Right cardiac atrium (tissue), 5 donors: ENCODE data around the gene AARS1. TPM values are rescaled to one million over a fixed set of nuclear protein-coding genes. Genes with fewer than 3 reads are reported as not detected.
"Not testable (repeated sequence)": the region's sequence is repeated elsewhere in the genome, so short reads cannot be mapped to it uniquely, and the experiment has no call there.

Experiments
- ATAC-seq, 2 donors: fragments of 200-7000 bp; cut with Tn5 transposase; one replicate each; pipeline versions ENCODE4 v1.8.0 to v1.9.1; 2020; ENCODE audit warnings: moderate library complexity in 2 of 2, mild to moderate bottlenecking in 1 of 2
- DNase-seq, 3 donors: peaks; one replicate each; pipeline ENCODE4 v3.0.0-alpha.2; 2020
- H3K27ac ChIP-seq: one replicate; pipeline ENCODE4 v1.5.1; 2013; ENCODE audit warnings: mild to moderate bottlenecking, low read length, control low read depth, moderate library complexity
- H3K27me3 ChIP-seq: one replicate; pipeline ENCODE4 v1.6.1; 2013; ENCODE audit not compliant: control insufficient read depth, insufficient read depth
- H3K4me1 ChIP-seq: one replicate; pipeline ENCODE4 v1.6.1; 2013; ENCODE audit warnings: low read length; ENCODE audit not compliant: control insufficient read depth, insufficient read depth
- H3K4me3 ChIP-seq: one replicate; pipeline ENCODE4 v1.5.1; 2013; ENCODE audit warnings: low read length, control low read depth
- H3K9me3 ChIP-seq: one replicate; pipeline ENCODE4 v1.6.1; 2013; ENCODE audit warnings: low read length; ENCODE audit not compliant: control insufficient read depth
- WGBS: extraction: QIAGEN DNeasy Blood & Tissue Kit; methylation state at CpG from one replicate; pipeline ENCODE4 v1.1.7; 2013; 5-methylcytosine and 5-hydroxymethylcytosine counted together
- intact Hi-C, 4 donors: fragments of 100-400 bp; cut with DNase I; formaldehyde crosslinking; loops; one replicate each; pipeline versions ENCODE4 v1.11.0 to v1.14.0; 2022 to 2023
- polyA plus RNA-seq: library from polyadenylated mRNA; stranded (reverse); fragments of 200-250 nt; gene quantifications from one replicate; pipeline ENCODE4 v1.2.3, GENCODE V29; 2013
- total RNA-seq, 4 donors: library from RNA; stranded (reverse); fragmentation: NEBNext Ultra II Directional; extraction: Animal tissue kit (Norgen Biotek cat#: 25700); gene quantifications; one replicate each; pipeline ENCODE4 v1.2.1, GENCODE V29; 2021
- donor health status: healthy with polysubstance abuse.
- donor health status: DM: no; HTN: yes; CAD: no.
- donor health status: DM: no; HTN: no; CAD: no.
- donor health status: DM: no; HTN: yes; CAD: no; lungs with severe emphysema.
- donor health status: DM: yes; HTN: yes; CAD: no.

AARS1 gene
- total and polyA plus RNA-seq, 5 donors = 35.5 to 73.7 (median 64.8) TPM

DNA sequence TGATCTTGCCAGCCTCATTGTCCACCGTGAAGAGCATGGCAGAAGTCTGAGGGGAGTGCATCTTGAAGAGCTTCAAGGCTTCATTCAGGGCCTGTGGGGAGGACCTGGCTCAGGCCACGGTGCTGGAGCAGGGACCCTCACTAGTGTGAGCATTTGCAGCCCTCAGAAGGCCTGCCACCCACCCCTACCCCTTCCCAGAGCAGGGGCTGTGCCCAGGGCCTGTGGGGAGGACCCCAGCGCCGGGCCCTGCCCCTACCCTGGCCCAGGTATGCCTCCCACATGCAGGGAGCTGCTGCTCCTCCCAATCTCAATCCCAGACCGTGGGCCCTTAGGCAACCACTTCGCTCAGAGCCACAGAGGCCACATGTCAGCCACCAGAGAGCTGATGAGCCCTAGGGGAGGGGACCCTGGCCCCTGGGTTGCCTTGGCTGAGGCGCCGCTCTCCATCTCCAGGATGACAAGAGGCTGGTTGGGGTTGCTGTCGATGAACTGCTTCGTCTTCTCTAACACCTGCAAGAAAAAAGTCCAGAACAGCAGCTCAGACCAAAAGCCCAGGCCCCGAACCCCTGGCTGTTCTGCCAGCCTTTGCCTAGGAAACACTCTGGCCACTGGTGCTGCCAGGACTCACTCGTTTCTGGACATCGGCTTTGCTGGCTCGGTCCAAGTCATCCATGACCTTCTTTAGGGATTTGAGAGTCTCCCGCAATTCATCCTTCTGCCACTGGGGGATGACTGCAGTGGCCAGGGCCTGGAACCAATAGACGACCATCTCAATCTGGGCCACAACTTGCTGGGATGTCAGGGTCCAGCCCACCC, 35.8 kb downstream of the AARS1 start:
- no peak overlapping the region for H3K4me3 ChIP-seq
- no peaks in the 10 kb centered on the region for H3K9me3 ChIP-seq
- WGBS = 78% methylated on average over 16 of the region's 16 CpGs
- ATAC-seq = no peak
- no peak for DNase-seq
- H3K27me3 ChIP-seq = no peaks in the 10 kb centered on the region
- no peaks in the 10 kb centered on the region for H3K4me1 ChIP-seq
- intact Hi-C loops = no loop called here
- H3K27ac ChIP-seq = no peak overlapping the region

GRCh38 chr16:70252355-70252988, 36.8 kb downstream of the AARS1 start:
- DNase-seq (peak in 1 of 3 donors; percentile 62), ATAC-seq (peak in 1 of 2 donors; percentile 2)
- H3K9me3 ChIP-seq = no peaks in the 10 kb centered on the region
- H3K4me3 ChIP-seq = no peak overlapping the region
- H3K27me3 ChIP-seq = no peaks in the 10 kb centered on the region
- intact Hi-C loops = no loop called here
- H3K27ac ChIP-seq = no peak overlapping the region
- 77% methylated on average over 21 of the region's 21 CpGs for WGBS
- no peaks in the 10 kb centered on the region for H3K4me1 ChIP-seq

DNA sequence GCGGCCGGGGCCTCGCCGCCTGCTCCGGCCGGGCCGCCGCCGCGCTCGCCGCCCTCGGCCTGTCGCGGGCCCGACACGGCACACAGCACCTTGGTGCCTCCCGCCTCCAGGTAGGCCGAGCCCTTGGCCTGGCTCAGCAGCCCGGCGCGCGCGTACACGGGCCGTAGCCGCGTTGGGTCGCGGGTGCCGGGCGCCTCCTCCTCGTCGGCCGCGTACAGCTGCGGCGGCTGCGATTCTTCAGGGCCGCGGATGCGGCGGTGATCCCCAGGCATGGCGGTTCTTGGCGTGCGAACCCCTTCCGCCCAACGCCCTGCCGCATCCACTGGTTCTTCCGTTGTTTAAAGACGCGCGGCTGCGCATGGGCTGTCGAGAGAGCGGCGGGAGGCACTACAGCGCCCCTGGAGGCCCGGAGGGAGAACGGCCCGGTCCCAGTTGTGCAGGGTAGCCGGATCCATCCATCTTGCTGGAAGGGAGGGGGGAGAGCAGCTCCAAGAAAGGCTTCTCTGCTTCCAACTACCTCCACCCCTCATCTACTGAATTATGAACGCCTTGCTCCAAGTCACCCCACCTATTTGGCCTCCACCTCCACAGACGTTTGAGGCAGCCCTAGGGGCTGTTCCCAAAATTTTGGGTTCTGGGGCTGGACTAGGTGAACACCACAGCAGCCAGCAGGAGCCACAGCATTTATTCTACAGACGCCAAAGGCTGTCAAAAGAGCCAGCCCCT, 37.5 kb downstream of the AARS1 start, which contains the start of gene EXOSC6:
EXOSC6 (minus strand) TSS at position 312 of the 726 bp plus-strand sequence; CDS start at position 272, 40 bp downstream.
- intact Hi-C loops = no loop called here
- WGBS = 2% methylated on average over 65 of the region's 65 CpGs
- DNase-seq = peak; percentile 93 to 97 (median 96)
- peak within 1 kb of the TSS; percentile 89 for H3K27ac ChIP-seq
- no peaks in the 10 kb centered on the region for H3K27me3 ChIP-seq
- peak within 1 kb of the TSS; percentile 84 for H3K4me3 ChIP-seq
- H3K9me3 ChIP-seq = no peaks in the 10 kb centered on the region
- H3K4me1 ChIP-seq = no peaks in the 10 kb centered on the region
- ATAC-seq = peak; percentile 96 to 97

DNA sequence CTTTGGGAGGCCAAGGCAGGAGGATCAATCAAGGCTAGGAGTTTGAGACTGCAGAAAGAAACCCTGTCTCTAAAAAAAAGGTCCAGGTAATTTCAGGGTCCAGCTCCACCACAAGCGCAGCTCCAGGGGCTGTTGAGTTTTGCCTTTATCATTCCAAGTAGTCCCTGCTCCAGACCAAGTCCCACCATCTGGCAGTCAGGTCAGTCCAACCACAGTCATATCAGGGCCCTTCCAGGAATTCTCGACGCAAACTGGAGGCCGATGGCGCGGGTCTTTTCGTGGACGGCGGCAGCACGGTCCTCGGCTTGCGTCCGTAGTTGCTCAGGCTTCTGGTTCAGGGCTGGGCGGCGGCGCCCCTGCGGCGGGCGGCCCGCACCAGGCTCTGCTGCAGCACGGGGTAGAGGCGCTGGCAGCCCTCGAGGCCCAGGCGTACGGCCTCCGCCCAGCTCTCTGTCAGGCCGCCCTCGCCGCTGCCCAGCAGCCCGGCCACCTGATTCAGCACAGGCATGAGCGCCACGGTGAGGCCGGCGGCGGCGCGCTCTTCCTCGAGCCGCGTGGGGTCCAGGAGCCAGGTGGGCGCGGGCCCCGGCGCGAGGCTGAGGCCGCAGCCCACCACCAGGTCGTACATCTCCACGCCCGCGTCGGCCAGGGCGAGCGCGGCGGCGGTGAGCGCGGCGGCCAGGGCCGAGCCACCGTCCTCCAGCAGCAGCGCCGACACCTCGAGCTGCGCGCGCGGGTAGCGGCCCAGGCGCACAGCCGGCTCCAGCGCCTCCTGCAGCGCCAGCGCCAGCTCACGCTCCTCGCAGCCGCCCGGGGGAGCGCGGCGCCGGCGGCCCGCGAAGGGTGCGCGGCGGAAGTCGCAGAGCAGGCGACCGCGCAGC, 38.3 kb downstream of the AARS1 start:
- Histone ChIP-seq H3K9me3 (no peaks in the 10 kb centered on the region), H3K27ac (peak overlapping the region; percentile 89), H3K27me3 (no peaks in the 10 kb centered on the region), H3K4me3 (peak overlapping the region; percentile 84), H3K4me1 (no peaks in the 10 kb centered on the region)
- intact Hi-C loops = no loop called here
- WGBS = under 1% methylated on average over 92 of the region's 92 CpGs
- DNase-seq (peak; percentile 50 to 72 (median 68)), ATAC-seq (peak; percentile 41 to 60)

GRCh38 chr16:70249697-70250096, 39.6 kb downstream of the AARS1 start:
- ATAC-seq, H3K4me3 ChIP-seq: not testable (repeated sequence)

GRCh38 chr16:70238773-70239172, 50.5 kb downstream of the AARS1 start:
- DNase-seq, H3K27ac ChIP-seq, H3K4me1 ChIP-seq, ATAC-seq, H3K27me3 ChIP-seq, intact Hi-C loops, H3K4me3 ChIP-seq, H3K9me3 ChIP-seq: not testable (repeated sequence)

More at GRCh38 chr16:70249697-70250096, 39.6 kb downstream of the AARS1 start:
- WGBS = 92% methylated on average over 4 of the region's 4 CpGs
- H3K4me1 ChIP-seq, DNase-seq, H3K27me3 ChIP-seq, intact Hi-C loops, H3K9me3 ChIP-seq, H3K27ac ChIP-seq: not testable (repeated sequence)

DNA sequence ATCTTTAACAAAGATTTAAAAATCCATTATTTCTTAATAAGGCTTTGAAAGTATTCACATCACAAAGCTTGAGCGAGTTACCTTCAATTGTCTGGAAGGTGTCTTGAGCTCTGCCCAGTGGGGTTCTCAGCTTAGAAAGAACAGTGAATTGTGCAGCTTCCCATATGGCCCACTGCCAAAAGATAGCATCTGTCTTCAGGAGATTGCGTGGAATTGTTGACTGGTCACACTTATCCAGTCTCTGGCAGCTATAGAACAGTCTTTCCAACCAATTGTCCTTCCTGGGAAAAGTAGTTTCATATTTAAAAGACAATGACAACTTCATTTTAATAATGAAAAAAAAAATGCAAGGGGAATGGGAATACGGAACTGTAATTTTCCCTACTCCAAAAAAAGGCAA, 57.5 kb downstream of the AARS1 start:
- 52% methylated on average over 2 of the region's 3 CpGs for WGBS
- H3K9me3 ChIP-seq, H3K4me3 ChIP-seq, H3K4me1 ChIP-seq, H3K27ac ChIP-seq, ATAC-seq, H3K27me3 ChIP-seq, intact Hi-C loops, DNase-seq: not testable (repeated sequence)

GRCh38 chr16:70226024-70226423, 63.3 kb downstream of the AARS1 start:
- intact Hi-C loops, H3K9me3 ChIP-seq, H3K27ac ChIP-seq, H3K4me1 ChIP-seq, ATAC-seq, H3K4me3 ChIP-seq, H3K27me3 ChIP-seq, DNase-seq: not testable (repeated sequence)

GRCh38 chr16:70225430-70225829, 63.9 kb downstream of the AARS1 start:
- H3K27ac ChIP-seq, H3K27me3 ChIP-seq, DNase-seq, H3K4me3 ChIP-seq, ATAC-seq, H3K4me1 ChIP-seq, H3K9me3 ChIP-seq, intact Hi-C loops: not testable (repeated sequence)
- WGBS = 98% methylated on average over 4 of the region's 4 CpGs

GRCh38 chr16:70224645-70225044, 64.7 kb downstream of the AARS1 start:
- H3K27me3 ChIP-seq, ATAC-seq, H3K9me3 ChIP-seq, intact Hi-C loops, H3K4me3 ChIP-seq, DNase-seq, H3K27ac ChIP-seq, H3K4me1 ChIP-seq: not testable (repeated sequence)
- 98% methylated on average over 18 of the region's 24 CpGs for WGBS
